Muscle layer of colon (tissue), 2 donors: ENCODE data around the gene PPP1R27.

Source experiments
- H3K27ac ChIP-seq: one replicate; pipeline ENCODE4 v1.7.0; 2013; ENCODE audit warnings: low read depth, mild to moderate bottlenecking, low read length, moderate library complexity
- H3K27me3 ChIP-seq, 2 donors: one replicate each; pipeline ENCODE4 v1.7.0; 2013; ENCODE audit warnings: low read length in 2 of 2, mild to moderate bottlenecking in 2 of 2; ENCODE audit not compliant: insufficient read depth in 2 of 2, control insufficient read depth in 1 of 2
- H3K36me3 ChIP-seq: one replicate; pipeline ENCODE4 v1.7.0; 2013; ENCODE audit warnings: mild to moderate bottlenecking, low read length; ENCODE audit not compliant: insufficient read depth
- H3K4me1 ChIP-seq: one replicate; pipeline ENCODE4 v1.7.0; 2013; ENCODE audit warnings: mild to moderate bottlenecking, low read length; ENCODE audit not compliant: insufficient read depth
- H3K4me3 ChIP-seq, 2 donors: one replicate each; pipeline ENCODE4 v1.7.0; 2013; ENCODE audit warnings: low read length in 2 of 2, low read depth in 1 of 2, mild to moderate bottlenecking in 1 of 2, moderate library complexity in 1 of 2
- H3K9ac ChIP-seq: one replicate; pipeline ENCODE4 v1.7.0; 2013; ENCODE audit warnings: low read length
- H3K9me3 ChIP-seq: one replicate; pipeline ENCODE4 v1.7.0; 2013; ENCODE audit warnings: mild to moderate bottlenecking, low read length
- donor health status: abdominal sarcoma.
- donor health status: Adenocarcinoma of cecum.

Gene PPP1R27

DNA sequence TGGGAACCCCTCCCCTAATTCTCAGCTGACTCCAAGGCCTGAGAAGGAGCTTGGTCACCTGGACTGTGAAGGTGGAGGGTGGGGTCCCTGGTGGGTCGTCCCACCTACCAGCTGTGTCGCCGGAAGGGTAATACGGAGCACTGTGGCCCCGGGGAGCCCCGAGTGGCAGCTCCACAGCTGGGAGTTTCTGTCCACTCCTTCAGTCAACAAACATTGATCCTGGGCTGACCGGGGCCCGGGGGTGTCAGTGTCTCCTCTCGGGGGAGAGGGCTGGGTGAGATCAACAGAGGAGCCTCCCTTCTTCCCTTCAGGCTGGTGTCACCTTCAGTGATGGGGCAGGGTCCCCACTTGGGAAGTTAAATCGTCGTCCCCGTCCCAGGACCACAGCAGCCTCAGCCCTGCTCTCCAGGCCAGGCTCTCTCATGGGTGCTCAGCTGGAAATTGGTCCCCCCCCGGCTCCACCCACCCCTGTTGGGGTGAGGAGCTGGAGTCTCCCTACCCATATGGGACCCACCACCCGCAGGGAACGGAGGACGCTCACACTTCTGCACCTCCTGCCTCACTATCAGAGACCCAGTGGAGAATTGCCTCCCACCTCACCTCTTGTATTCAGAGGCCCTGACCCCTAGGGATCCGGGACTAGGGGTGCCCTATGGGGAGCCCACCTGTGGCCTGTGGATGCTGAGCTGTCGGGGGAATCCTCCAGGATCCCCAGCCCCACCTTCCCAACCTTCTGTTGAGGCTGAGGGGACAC, 29.0 kb downstream of the PPP1R27 start:
- H3K4me1 ChIP-seq: no peaks in the 10 kb centered on the region
- peaks cover 27 to 78% of the 10 kb centered on the region in 2 donors for H3K27me3 ChIP-seq
- no peak overlapping the region for H3K4me3 ChIP-seq
- no peak overlapping the region for H3K9ac ChIP-seq
- H3K9me3 ChIP-seq: no peaks in the 10 kb centered on the region
- no peaks in the 10 kb centered on the region for H3K36me3 ChIP-seq
- no peak overlapping the region for H3K27ac ChIP-seq

DNA sequence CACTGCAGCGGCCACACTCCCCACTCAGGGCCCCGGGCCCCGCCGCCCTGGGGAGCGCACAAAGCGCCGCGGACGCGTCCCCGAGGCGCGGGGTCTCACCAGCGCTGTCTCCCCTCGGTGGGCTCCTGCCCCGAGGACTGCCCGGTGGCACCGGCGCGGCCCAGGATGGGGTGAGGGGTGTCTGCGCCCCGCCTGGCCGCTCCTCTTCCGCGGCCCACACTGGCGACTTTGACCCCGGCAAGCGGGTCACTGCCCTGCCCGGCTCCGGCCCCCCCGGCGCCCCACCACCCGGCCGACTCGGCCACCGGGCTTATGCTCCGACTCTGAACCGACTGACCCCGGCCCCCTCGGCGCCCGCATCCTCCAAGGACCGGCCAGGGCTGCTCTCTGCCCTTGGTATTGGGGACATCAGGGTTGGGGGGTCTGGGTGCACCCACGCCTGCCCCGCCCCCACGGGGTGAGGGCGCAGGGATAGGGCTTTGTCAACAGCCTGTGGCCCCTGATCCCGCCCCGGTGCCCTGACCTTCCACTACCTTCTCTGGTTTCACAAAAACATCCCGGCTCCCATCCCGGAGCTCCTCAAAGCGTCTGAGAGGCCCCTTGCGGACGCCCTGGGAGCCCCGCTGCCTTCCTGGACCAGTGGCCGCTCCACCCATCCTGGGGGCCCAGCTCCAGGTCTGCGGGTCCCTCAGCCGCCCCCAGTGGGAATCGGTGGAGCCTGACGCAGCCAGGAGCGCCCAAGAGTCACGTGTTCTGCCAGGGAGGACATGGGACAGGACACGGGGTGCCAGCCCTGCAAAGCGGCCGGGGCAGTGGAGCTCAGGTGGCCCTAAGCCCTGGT, 30.1 kb downstream of the PPP1R27 start:
- H3K4me1 ChIP-seq: no peaks in the 10 kb centered on the region
- no peak overlapping the region for H3K4me3 ChIP-seq
- H3K27ac ChIP-seq: no peak overlapping the region
- H3K27me3 ChIP-seq: peaks cover 27 to 79% of the 10 kb centered on the region in 2 donors
- no peaks in the 10 kb centered on the region for H3K36me3 ChIP-seq
- no peak overlapping the region for H3K9ac ChIP-seq
- no peaks in the 10 kb centered on the region for H3K9me3 ChIP-seq

DNA sequence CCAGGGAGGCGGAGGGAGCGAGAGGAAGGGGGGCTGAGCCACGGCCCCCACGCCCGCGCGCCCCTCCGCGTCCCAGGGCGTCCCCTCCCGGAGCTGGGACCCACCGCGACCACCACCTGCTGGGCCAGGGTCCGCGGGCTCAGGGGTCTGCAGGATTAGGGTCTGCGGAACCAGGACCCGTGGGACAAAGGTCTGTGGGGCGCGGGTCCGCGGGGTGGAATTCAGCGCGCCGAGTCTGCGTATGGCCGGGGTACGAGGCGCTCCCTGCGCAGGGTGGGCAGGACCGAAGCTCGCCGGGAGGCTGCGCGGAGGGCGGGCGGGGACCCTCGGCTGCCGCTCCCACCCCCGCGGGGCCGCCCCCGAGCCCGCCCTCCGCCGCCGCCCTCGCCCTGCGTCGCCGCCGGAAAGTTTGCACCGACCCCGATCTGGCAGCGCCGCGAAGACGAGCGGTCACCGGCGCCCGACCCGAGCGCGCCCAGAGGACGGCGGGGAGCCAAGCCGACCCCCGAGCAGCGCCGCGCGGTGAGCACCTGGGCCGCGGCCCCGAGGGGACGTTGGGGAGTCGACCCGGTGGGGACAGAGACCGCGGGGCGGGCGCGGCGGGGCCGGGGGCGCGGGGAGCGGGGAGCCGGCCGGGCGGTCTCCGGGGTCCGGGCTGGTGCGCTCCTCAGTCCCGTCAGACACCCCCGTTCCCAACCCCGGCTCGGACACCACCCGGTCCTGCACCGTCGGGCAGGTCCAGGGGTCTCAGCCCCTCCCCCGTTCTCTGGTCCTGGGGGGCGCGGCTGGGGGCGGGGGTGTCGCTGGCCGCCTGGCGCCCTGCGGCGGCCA, 30.9 kb downstream of the PPP1R27 start, which contains the start of gene GCGR:
Gene GCGR, plus strand, starts transcription at position 423 of the 831 bp plus-strand sequence. CDS start 4,869 bp downstream, outside the sequence.
- H3K4me1 ChIP-seq: no peaks in the 10 kb centered on the region
- H3K9ac ChIP-seq: no peak within 1 kb of the TSS
- H3K9me3 ChIP-seq: no peaks in the 10 kb centered on the region
- peaks cover 27 to 73% of the 10 kb centered on the region in 2 donors for H3K27me3 ChIP-seq
- no peaks in the 10 kb centered on the region for H3K36me3 ChIP-seq
- H3K27ac ChIP-seq: no peak within 1 kb of the TSS
- H3K4me3 ChIP-seq: no peak within 1 kb of the TSS

DNA sequence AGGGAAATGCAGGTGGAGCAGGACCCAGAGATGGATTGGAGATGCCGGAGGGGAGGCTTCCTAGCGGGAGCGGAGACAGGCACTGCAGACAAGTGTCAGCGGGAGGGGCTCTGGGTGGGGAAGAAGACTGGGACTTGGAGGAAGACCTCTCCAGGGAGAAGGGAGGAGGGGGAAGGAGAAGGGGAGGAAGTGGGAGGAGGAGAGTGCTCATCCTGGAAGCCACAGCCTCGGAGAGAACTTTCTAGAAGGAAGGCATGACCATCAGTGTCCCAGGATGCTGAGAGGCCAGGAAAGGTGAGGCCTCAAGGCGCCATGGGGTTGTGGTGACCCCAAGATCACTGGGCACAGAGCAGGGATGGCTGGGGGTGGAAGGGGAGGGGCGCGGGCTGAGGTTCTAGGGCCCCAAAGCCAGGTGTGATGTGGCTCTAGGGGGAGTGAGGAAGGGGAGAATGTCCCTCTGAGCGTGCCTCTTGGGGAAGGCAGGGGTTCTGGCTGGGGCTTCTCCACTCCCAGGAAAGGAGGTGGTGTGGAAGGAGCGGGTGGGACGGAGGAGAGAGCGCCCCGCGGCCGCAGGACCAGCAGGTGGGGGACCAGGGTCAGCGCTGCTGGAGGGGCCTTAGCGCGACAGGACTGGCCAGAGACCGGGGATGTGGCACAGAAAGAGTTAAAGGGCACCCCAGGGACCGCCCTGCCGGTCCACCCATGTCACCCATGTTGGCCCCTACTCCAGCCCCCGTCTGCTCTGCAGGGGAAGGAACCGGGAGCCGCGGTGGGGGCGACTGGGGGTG, 31.8 kb downstream of the PPP1R27 start:
- no peak overlapping the region for H3K4me3 ChIP-seq
- peaks cover 27 to 73% of the 10 kb centered on the region in 2 donors for H3K27me3 ChIP-seq
- no peaks in the 10 kb centered on the region for H3K9me3 ChIP-seq
- H3K36me3 ChIP-seq: no peaks in the 10 kb centered on the region
- H3K4me1 ChIP-seq: no peaks in the 10 kb centered on the region
- H3K27ac ChIP-seq: no peak overlapping the region
- no peak overlapping the region for H3K9ac ChIP-seq

DNA sequence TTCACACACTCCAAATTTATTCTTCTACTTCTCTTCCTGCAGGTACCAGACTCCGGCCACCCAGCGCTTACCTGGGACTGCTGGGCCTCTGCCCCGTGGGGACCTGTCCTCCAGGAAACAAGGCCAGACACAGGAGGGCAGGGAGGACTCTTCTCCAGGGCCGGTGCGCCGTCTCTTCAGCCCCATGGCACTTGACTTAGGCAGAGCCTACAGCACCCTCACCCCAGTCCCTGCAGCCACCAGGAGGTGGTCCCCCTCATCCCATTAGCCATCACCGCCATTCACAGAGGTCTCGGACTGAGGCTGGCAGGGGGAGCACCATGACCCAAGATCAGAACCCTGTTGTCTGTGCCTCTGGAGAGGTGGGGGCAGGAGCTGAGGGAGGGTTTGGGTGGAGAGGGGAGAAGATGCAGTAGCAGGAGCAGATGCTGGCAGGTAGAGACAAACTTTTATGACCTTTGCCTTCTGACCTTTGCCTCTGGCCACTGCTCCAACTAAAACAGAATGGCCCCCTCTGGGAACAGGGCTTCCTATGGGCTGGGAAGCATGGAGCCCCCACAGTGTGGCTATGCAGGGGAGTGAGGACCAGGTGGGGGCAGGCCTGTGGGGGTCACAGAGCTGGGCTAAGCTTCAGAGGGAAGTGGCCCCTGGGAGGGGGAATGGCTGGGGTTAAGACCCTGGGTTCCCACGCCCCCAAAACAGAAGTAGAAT, 32.6 kb downstream of the PPP1R27 start:
- H3K36me3 ChIP-seq: no peaks in the 10 kb centered on the region
- no peak overlapping the region for H3K27ac ChIP-seq
- no peak overlapping the region for H3K4me3 ChIP-seq
- H3K9me3 ChIP-seq: no peaks in the 10 kb centered on the region
- H3K4me1 ChIP-seq: no peaks in the 10 kb centered on the region
- peaks cover 27 to 68% of the 10 kb centered on the region in 2 donors for H3K27me3 ChIP-seq
- no peak overlapping the region for H3K9ac ChIP-seq

DNA sequence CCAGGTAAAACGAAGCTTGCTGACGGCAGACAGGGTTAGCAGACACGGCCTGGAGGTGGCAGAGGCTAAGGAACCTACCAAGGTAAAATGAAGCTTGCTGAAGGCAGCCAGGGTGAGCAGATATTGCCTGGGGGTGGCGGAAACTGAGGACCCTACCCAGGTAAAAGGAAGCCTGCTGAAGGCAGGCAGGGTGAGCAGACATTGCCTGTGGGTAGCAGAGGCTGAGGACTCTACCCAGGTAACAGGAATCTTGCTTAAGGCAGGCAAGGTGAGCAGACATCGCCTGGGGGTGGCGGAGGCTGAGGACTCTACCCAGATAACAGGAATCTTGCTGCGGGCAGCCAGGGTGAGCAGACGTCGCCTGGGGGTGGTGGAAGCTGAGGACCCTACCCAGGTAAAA, 33.5 kb downstream of the PPP1R27 start:
- peaks cover 27 to 60% of the 10 kb centered on the region in 2 donors for H3K27me3 ChIP-seq
- H3K9me3 ChIP-seq: no peaks in the 10 kb centered on the region
- no peak overlapping the region for H3K27ac ChIP-seq

DNA sequence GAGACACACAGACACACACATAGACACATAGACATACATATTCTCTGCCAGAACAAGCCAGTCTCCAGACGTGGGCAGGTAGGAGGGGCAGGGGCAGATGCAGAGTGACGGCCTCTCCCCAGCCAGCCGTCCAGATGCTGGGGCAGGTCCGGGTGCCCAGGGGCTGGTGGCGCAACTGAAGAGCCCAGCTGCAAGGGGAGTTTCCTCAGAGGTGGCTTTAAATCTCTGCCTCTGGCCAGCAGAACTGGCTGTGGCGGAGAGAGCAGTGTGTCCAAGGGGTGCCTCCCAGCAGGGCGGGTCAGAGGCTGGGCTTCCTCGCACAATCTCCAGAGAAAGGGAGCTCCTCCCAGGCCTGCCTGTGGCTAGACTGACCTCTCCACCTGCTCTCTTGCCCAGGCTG, 40.3 kb downstream of the PPP1R27 start:
- H3K9ac ChIP-seq: no peak overlapping the region
- no peak overlapping the region for H3K4me3 ChIP-seq
- H3K4me1 ChIP-seq: no peaks in the 10 kb centered on the region
- H3K27ac ChIP-seq: no peak overlapping the region
- H3K36me3 ChIP-seq: no peaks in the 10 kb centered on the region
- H3K9me3 ChIP-seq: no peaks in the 10 kb centered on the region
- H3K27me3 ChIP-seq: peaks cover 18 to 20% of the 10 kb centered on the region in 2 donors

More for the DNA sequence above, 33.5 kb downstream of the PPP1R27 start:
- no peak overlapping the region for H3K9ac ChIP-seq
- H3K4me1 ChIP-seq: no peaks in the 10 kb centered on the region
- no peak overlapping the region for H3K4me3 ChIP-seq
- no peaks in the 10 kb centered on the region for H3K36me3 ChIP-seq

DNA sequence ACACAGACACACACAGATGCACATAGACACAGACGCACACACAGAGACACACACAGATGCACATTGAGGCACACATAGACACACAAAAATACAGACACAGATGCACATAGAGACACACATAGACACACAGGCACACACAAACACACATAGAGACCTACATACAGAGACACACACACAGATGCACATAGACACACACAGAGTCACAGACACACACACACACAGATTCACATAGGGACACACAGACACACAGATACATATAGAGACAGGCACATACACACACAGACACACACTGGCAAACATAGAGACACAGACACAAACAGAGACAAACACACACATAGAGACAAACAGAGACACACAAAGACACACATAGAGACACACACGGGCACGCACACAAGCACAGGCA, 40.8 kb downstream of the PPP1R27 start:
- no peak overlapping the region for H3K9ac ChIP-seq
- no peak overlapping the region for H3K27ac ChIP-seq
- H3K27me3 ChIP-seq: peaks cover 18 to 20% of the 10 kb centered on the region in 2 donors
- H3K36me3 ChIP-seq: no peaks in the 10 kb centered on the region
- no peak overlapping the region for H3K4me3 ChIP-seq
- H3K4me1 ChIP-seq: no peaks in the 10 kb centered on the region
- no peaks in the 10 kb centered on the region for H3K9me3 ChIP-seq

DNA sequence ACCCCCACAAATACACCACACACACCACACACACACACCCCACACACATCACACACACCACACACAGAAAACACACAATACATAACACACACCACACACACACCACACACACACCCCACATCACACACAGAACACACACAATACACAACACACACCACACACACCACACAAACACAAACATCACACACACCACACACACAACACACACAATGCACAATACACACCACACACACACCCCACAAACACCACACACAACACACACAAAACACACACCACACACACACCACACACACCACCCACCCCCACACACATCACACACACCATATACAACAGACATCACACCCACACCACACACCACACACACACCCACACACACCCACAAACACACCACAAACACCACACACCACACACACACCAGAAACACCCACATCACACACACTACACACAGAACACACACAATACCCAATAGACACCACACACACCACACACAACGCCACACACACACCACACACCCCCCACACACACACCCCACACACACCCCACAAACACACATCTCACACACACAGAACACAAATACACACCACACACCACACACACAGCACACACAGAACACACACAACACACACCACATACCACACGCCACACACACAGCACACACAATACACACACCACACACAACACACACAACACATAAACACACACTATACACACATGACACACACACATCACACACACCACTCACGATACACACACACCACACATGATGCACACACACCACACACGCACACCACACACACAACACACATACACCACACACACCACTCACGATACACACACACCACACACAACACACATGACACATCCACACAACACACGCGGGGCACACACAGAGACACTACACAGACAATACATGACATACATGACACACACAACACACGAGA, 41.9 kb downstream of the PPP1R27 start:
- Histone ChIP-seq H3K9ac (no peak overlapping the region), H3K4me3 (no peak overlapping the region), H3K9me3 (no peaks in the 10 kb centered on the region), H3K27ac (no peak overlapping the region), H3K36me3 (no peaks in the 10 kb centered on the region), H3K27me3 (peaks cover 18 to 20% of the 10 kb centered on the region in 2 donors), H3K4me1 (no peaks in the 10 kb centered on the region)
